ENCODE data around the gene MRPL45.

The MRPL45 gene

DNA sequence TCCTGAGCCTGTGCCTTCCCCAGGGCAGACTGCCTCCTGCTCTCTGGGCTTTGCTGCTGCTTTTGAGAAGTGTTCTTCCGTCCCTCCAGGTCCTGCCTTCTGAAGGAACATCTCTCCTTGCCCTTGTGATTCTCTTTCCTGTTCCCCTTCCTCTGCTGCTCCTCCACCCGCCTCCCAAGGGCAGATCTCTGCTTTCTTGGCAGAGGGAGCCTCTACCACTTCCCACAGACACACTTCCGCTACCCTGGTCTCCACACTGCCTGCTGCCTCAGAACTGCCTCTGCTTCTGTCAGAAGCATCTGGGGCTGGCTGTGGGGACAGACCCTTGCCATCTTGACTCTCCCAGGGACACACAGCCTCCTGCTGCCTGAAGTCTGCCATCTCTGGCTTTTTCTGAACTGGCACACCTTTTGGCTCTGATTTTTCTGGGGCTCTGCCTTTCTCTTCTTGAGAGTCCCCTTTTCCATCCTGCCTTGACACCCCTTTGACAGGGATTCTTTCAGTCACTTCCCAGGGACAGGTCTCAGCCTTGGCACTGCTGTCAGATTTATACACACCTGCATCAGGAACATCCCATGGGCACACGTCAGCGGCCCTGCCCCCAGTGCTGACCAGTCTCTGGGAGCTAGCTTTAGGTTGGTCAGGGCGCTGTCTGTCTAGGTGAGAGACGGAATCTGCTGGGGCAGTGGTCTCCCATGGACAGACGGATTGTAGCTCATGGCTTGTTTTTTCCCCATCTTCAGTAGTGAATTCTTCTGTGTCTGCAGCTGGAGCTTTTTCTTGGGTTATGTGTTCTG lies 30.2 kb downstream of the MRPL45 start:
- no peak for DNase-seq

DNA sequence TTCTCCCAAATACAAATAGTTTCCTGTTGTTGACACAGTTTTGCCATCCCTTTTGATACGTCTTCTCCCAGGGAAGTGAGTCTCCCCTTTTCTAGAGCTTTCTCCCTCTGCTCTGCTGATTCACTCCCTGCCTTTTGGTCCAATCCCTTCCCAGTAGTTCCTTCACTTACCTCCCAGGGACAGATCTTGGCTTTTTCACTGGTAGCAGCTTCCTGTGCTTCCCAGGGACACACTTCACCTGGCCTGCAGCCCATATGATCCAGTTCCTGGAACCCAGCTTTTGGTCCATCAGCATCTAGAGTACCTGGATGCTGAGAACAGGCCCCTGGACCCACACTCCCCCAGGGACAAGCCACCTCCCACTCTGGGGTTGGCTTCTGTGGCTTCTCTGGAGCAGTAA lies 31.0 kb downstream of the MRPL45 start:
- DNase-seq: no peak

DNA sequence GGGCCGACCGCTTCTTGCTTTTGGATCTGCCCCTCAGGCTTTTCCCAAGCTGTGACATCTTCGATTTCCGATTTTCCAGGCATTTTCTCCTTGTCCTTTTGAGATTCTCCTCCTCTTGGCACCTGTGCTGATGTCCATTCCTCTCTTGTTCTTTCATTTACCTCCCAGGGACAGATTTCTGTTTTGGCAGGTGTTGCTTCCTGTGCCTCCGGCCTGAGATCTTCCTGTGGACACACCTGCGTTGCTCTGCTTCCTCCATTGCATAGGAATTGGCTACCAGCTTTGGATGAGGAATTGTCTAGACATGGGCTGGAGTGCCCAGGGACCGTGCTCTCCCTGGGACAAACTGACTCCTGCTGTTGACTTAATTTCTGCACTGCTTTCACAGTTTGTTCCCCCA lies 31.7 kb downstream of the MRPL45 start:
- DNase-seq: no peak

DNA sequence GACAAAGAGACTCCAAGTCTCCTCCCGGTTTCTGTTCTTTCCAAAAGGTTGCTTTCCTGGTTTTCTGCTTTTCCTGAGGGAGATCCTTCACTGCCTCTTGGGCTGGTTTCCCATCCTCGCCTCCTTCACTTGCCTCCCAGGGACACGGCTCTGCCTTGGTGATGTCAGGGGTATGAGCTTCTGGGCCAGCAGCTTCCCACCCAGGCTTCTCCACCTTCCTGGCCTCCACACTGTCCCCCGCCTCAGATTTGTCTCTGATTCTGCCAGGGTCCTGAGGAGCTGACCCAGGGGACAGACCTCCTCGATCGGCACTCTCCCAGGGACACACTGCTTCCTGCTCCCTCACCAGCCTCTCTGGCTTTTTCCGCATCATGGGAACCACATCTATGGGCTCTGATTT lies 32.3 kb downstream of the MRPL45 start:
- no peak for DNase-seq

DNA sequence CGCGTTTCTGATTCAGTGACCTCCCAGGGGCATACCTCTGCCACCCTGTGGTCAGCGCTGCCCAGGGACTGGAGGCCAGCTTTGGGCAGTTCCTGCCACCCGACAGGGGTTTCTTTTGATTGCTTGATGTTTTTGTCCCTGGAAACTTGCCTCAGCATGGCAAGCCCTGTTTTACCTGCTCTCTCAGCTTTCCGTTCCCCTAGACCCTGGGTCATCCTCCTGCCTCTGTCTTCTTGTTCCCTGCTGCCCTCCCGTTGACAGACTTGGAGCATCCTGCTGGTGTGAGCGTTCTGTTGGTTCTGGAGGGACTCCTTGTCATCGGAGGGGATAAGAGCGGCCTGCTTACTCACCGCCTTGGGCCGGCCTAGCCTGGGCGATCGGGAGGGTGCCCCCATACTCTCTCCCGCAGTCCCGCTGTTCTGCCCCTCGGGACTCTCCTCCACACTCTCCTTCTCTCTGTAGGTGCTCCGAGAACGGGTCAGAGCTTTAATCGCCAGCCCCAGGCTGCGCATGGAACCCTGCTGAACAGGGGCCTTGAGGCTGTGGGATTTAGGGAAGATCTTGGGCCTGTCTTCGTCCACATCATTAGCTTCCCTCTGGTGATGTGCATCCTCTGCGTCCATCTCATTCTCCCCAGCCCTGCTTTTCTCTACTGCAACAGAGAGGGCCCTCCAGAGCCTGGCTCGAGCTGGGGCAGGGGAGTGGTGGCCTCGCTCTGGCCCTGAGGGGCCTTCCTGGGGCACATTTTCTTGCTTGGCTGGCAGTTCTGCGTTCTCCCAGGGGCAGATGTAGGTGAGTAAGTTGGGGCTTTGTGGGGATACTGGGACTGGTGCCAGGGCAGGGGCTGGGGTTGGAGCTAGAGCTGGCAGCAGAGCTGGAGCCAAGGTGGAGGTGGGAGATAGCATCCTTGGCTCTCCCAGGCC lies 33.1 kb downstream of the MRPL45 start:
- no peak for DNase-seq

DNA sequence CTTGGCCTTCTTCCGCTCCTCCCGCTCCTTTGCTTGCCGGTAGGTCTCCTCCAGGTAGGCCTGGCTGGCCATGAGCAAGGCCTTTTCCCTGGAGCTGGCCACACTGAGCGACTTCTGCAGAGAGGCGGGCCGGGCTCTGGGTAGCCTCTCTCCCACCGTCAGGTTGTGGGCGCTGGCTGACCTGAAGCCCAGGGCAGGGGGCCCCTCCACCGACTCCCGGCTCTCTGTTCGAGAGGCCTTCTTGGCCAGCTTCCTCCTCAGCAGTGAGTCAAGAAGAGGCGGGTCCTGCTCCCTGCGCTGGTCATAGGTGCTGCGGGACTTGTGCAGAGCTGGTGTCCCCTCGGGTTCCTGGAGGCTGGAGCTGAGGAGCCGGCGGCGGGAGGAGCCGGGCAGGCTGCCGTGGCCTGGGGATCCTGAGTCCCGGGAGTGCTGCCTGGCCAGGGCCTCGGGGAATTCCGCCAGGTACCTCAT lies 34.0 kb downstream of the MRPL45 start:
- no peak for DNase-seq

DNA sequence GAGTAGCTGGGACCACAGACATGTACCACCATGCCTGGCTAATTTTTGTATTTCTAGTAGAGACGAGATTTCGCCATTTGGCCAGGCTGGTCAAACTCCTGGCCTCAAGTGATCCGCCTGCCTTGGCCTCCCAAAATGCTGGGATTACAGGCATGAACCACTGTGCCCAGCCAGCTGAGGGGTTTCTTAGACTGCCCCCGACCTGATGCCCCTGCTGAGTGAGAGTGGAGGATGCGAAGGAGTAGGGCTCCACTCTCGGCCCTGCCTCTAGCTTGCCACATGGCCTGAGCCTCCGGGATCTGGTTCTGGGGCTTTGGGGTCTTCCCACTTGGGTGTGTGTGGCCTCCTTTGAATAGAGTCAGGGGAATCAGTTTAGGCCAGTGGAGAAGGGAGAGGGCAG lies 35.8 kb downstream of the MRPL45 start:
- no peak for DNase-seq

DNA sequence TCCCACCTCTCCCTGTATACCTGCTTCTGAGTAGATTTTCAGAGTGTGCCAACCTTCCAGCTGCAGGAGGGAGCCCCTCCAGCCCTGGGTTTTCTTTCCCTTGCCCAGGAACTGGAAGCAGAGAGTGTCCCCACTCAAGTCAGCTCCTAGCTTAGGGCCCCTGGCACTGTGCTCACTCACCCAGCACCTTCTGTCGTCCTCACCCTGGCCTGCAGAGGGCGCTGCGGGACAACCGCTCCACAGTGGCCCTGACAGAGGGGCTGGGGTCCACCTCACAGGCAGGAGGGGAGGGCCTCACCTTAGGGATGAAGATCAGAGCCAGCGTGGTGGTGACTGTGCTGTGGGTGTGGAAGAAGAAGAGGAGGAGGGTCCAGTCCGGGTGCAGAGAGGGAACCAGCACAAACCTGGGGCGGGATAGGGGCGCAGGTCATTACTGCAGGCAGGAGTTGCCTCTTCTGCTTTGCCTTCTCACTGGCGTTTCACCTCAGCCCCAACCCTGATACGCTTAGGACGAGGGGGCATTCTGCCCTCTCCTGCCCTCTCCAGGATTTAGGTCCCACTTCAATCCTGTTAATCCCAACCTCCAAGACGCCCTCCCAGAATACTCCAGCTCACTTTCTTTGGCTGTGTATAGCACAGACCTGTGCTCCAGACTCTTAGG lies 36.8 kb downstream of the MRPL45 start:
- DNase-seq: peak; percentile 67

DNA sequence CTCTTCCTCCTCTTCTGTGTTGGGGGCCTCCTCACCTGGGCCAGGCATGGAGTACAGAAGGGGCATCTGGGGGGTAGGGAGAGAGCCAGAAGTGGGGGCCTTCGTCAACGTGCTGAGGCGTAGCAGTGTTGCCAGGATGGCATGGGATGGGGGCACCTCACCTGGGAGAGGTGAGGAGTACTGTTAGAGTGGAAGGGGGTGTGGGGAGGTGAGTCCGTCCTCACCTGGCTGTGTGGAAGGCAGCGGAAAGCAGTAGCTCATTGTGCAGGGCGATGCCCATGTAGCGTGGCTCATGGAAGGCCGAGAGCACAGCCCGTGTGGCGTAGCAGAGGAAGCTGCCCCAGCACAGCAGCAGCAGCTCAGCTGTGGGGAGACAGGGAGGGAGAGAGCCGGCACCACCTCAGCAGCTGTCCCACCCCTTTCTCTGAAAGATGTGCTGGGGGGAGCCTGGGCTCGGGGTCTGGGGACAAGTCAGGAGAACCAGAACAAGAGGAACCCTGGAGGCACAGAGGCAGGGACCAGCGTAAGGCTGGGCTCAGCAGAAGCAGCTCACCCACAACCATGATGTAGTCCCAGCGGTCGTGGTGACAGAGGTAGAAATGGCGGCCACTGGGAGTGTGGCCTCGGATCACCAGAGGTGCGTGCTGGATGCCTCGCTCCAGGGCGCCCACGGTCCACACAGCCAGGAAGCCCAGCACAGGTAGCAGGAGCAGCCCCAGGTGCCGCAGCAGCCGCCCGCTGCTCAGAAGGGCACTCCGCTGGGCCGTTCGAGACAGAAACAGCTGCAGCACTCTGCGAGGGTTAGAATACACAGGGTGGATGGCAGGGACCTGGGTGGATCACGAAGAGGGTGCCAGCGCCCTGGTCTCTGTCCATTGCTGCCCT lies 37.8 kb downstream of the MRPL45 start:
- no peak for DNase-seq

DNA sequence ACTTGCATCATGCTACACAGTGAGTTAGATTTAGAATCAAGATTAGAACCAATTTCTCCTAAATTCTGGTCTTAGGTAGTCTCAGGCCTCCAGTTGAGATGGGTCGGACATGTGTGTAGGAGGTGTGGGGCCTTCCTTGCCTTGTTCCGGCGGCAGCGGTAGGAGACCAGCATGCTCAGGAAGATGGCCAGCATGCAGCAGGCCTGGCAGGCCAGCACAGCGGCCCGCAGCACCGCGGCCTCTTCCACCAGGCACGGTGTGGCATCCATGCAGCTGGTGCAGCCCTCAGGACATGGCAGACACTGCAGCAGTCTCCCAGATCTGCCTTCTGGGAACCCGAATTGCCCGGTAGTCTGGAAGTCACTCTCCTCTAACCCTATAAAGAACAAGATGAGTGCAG lies 39.9 kb downstream of the MRPL45 start:
- DNase-seq: no peak

DNA sequence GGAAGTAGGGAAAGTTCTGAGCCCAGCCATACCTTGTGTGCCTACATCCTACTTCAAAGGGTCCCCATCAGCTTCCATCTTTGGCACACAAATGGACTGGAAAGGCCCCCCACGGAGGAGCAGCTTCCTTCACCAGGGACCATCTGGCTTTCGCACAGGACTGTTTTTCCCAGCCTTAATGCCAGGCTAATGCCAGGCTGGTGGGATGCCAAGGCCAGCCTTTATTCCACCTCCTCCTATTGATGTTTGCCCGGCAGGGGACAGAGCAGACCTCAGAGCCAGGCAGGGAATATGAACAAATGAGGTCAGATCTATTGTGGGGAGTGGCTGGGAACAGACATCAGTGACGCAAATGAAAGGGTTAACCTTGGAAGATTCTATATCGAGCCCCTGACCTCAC lies 41.1 kb downstream of the MRPL45 start:
- DNase-seq: no peak

DNA sequence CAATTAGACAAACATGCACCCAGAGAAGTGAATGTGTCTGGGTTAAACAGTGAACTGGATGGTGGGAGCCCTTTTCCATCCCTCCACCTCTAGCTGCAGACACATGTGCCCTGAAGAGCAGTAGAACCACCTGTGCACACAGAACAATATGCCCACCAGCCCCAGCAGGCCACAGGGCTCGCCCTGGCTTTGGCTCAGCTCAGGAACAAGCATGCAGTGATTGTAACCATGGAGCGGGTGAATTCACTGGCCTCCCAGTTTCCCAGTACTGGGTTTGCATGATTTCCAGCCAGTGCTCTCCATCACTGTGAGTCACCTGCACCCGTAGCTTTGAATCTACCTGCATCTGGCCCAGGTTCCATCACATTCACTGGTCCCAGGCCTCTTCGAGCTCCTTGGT lies 41.6 kb downstream of the MRPL45 start:
- DNase-seq: no peak

DNA sequence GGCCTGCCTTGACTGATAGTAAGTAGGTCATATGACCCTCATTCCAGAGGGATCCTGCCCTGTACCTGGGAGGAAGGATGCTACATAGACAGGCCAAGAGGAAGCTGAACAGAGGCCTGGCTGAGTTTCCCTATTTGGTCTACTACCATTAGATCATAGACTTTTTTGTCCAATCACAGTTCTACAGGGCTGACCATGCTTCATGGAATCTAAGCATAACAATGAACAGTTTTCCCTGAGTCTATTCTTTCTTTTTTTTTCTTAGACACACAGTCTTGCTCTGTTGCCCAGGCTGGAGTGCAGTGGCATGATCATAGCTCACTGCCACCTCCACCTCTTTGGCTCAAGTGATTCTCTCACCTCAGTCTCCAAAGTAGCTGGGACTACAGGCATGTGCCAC lies 42.9 kb downstream of the MRPL45 start:
- no peak for DNase-seq

DNA sequence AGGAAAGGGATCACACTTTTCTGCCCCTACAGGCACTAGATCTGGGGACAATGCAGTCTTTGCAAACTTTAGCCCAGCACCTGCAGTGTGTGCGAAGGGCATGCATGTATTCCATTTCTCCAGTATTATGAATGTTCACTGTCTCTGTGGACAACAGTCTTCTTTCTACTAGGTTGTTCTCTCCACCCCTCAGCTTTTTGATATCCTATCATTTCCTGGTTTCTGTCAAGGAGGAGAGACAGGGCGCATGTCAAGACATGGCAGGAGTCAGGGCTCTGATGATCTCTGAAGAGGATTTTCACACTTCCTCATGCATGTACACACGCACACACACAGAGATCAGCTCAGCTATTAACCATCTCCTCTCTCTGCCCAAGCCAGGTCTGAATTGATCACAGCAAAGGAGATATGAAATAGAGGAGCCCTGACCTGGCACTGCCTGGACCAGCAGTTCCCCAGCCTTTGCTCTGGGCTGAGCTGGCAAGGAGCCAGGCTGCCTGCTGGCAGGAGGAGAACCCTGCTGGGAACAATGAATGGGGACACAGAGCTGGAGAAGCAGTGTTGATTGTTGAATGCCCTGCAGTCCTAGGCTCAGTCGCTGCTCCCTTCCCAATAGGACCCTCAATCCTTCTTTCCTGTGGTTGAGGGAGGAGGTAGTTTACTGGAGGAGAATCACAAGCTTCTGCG lies 44.2 kb downstream of the MRPL45 start:
- peak; percentile 60 for DNase-seq

DNA sequence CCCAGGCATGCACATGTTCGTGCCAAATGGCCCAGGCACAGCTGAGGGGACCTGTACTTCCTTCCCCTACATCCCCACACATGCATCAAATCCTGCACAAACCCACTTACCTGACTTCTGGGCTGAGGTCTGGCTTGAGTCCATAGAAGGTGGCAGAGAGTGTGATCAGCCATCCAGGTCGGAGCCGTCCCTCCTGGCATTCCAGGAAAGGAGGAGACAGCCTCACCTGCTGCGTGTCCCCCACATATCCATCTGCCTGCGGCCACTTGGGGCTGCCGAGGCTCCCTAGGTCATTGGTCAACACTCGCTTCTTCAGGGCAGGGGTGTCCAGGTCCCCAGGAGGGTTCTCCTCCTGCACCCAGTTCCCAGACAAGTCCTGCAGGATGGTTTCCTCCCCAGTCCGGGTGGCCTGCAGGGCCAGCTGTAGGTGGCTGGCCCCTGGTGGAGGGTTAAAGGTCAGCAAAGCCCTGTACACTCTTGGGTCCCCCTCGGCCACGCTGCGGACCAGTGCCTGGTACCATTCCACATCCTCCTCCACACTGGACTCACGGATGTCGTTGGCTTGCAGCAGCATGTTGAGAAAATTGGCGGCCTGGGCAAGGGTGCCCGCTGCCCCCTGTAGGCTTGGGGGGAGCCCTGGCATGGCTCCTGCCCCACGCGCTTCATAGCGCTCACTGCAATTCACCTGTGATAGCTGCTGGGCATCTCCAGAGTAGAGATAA lies 46.1 kb downstream of the MRPL45 start:
- no peak for DNase-seq

DNA sequence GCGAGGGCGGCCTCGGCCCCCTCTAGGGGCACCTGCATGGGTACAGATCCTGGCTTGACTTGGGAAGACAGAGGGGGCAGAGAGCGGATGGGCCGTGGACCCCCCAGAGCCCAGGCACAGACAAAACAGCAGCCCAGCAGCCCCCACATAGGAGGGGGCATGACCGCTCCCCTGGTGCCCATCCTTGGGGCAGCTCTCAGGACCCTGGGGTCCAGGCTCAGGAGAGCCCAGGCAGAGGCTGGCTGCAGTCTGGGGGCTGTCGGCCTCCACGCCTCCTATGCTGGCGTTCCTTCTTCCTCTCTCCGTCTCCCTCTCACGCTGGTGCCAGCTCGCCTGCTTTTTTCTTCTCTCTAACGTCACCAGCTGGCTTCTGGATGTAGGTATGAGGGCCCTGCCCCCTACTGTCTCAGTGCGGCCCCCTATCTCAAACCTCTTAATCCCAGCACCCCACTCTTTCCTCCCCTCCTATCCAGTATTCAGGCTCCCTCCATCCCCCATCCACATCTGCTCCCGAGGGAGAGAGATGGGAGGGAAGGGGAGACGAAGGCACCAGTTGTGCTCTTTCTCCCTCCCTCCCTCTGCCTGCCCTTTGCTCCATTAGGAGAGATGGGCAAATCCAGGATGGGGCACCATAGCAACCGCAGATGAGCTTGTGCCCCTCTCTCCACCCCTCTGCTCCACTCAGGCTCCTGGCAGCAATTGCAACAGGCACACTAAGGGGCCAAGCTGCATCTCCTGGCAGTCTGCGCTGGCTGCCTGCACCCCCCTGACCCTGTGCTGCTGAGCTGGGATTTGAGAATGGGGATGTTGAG lies 46.8 kb downstream of the MRPL45 start, which contains the start of gene GPR179:
Gene GPR179 (minus strand): TSS at position 349 of the 812 bp plus-strand sequence. CDS start 167 bp downstream, at position 182.
- no peak for DNase-seq

DNA sequence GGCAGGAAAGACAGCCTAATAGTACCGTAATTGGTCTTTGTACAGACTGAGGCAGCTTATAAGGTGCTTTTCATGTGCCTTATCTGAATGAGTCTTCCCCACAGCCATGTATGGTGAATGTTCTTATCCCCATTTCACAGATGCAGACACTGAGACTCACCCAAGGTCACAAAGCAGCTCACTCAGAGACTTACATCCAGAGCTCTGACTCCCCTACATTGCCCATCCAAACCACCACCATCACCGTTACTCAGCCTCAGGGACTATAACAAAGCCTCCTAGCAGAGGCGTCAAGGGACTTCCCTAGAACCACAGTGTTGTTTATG lies 47.4 kb downstream of the MRPL45 start:
- no peak for DNase-seq

DNA sequence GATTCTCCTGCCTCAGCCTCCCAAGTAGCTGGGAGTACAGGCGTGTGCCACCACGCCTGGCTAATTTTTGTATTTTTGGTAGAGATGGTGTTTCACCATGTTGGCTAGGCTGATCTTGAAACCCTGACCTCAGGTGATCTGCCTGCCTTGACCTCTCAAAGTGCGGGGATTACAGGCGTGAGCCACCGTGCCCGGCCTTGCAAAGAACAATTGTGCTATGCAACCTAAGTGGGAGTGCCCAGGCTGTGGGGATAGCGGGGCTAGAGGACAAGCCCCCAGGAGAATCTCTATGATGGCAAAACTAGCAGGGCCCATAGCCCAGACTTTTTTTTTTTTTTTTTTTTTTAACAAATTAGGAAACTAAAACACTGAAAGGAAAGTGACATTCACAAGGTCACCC lies 48.8 kb downstream of the MRPL45 start:
- DNase-seq: no peak

DNA sequence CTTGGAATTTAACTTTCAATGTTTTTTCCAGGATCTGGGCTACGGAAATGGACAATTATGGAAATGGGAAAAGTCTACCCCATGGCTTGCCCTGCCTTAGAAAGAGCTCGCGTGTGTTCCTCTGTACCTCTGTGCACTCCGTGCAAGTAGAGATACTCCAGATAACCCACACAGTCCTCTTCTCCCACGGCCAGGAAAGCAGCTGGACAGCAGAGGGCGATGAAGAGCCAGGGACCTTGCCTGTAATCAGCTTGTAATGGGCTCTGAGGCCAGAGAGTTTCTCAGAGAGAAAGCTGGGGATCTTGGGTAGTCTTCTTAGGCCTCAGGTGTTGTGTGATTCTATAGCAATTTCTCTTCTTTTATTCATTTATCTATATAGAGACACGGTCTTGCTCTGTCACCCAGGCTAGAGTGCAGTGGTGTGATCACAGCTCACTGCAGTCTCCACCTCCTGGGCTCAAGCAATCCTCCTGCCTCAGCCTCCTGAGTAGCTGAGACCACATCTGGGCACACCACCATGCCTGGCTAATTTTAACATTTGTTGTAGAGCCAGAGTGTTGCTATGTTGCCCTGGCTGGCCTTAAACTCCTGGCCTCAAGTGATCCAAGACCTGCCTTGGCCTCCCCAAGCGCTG lies 52.2 kb downstream of the MRPL45 start:
- DNase-seq: peak; percentile 83

DNA sequence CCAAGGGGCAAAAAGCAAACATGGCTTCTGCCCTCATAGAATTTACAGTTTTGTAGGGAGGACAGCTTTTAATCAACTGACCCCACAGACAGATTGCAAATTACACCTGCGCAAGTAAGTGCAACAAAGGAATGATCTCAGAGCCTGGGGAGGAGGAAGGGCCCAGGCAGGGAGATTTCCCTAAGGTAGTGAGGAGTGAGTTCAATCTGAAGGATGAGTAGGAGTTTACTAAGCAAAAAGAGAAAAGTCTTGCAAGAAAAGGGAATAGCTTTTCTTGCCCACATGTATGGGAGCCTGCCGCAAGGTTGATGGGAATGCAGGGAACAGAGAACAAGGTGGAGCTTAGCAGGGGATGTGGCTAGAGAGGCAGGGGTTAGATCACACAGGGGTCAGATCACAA lies 53.1 kb downstream of the MRPL45 start:
- no peak for DNase-seq

Measured in RPMI8226 (cell line).